HG03095 (cell line): ENCODE measurements around the gene TTC7B.

ENCODE experiments used
- ATAC-seq: cut with Tn5 transposase; IDR thresholded peaks from one replicate; pipeline ENCODE4 v1.9.1; 2021; ENCODE audit warnings: moderate library complexity; ENCODE audit not compliant: unreplicated experiment

TTC7B gene

GRCh38 chr14:90607141-90607540, 209.1 kb downstream of the TTC7B start:
- ATAC-seq = no peak

- no peak for ATAC-seq
Measured at GRCh38 chr14:90606434-90606833, 209.8 kb downstream of the TTC7B start.

- no peak for ATAC-seq
Measured at GRCh38 chr14:90605430-90605829, 210.8 kb downstream of the TTC7B start.

- ATAC-seq = no peak
Measured at GRCh38 chr14:90604356-90604755, 211.9 kb downstream of the TTC7B start.

- no peak for ATAC-seq
Measured at GRCh38 chr14:90603841-90604240, 212.4 kb downstream of the TTC7B start.

- ATAC-seq = no peak
Measured at GRCh38 chr14:90603336-90603735, 212.9 kb downstream of the TTC7B start.

GRCh38 chr14:90602088-90602687, 214.0 kb downstream of the TTC7B start:
- no peak for ATAC-seq

- ATAC-seq = no peak
Measured at GRCh38 chr14:90601563-90601962, 214.7 kb downstream of the TTC7B start.

GRCh38 chr14:90600619-90601018, 215.6 kb downstream of the TTC7B start:
- no peak for ATAC-seq

GRCh38 chr14:90599748-90600507, 216.3 kb downstream of the TTC7B start:
- ATAC-seq = no peak

- ATAC-seq = no peak
Measured at GRCh38 chr14:90599339-90599738, 216.9 kb downstream of the TTC7B start.

- ATAC-seq = no peak
Measured at GRCh38 chr14:90597961-90598360, 218.3 kb downstream of the TTC7B start.

GRCh38 chr14:90596733-90597132, 219.5 kb downstream of the TTC7B start:
- no peak for ATAC-seq

GRCh38 chr14:90593254-90594040, 222.8 kb downstream of the TTC7B start:
- ATAC-seq = no peak

- no peak for ATAC-seq
Measured at GRCh38 chr14:90592655-90593054, 223.6 kb downstream of the TTC7B start.

- ATAC-seq = no peak
Measured at GRCh38 chr14:90587918-90588317, 228.3 kb downstream of the TTC7B start.

- no peak for ATAC-seq
Measured at GRCh38 chr14:90587252-90587910, 228.8 kb downstream of the TTC7B start.

GRCh38 chr14:90585106-90585505, 231.1 kb downstream of the TTC7B start:
- ATAC-seq = no peak

GRCh38 chr14:90583916-90584605, 232.2 kb downstream of the TTC7B start:
- ATAC-seq = no peak

- no peak for ATAC-seq
Measured at GRCh38 chr14:90583427-90583826, 232.8 kb downstream of the TTC7B start.

- ATAC-seq = no peak
Measured at GRCh38 chr14:90582166-90582565, 234.1 kb downstream of the TTC7B start.
